IPS-18c (cell line): ENCODE data around the gene DGCR6L.
"Not testable (repeated sequence)": the region's sequence is repeated elsewhere in the genome, so short reads cannot be mapped to it uniquely, and the experiment has no call there.

Experiments used
- H3K4me3 ChIP-seq: 2 replicates; pipeline ENCODE4 v1.7.0; 2013; ENCODE audit warnings: low read depth, mild to moderate bottlenecking, low read length, moderate library complexity; ENCODE audit not compliant: insufficient read depth
- H3K9me3 ChIP-seq: one replicate; pipeline ENCODE4 v1.6.1; 2013; ENCODE audit warnings: mild to moderate bottlenecking, low read length, moderate library complexity; ENCODE audit not compliant: control insufficient read depth, insufficient read depth

Gene DGCR6L

DNA sequence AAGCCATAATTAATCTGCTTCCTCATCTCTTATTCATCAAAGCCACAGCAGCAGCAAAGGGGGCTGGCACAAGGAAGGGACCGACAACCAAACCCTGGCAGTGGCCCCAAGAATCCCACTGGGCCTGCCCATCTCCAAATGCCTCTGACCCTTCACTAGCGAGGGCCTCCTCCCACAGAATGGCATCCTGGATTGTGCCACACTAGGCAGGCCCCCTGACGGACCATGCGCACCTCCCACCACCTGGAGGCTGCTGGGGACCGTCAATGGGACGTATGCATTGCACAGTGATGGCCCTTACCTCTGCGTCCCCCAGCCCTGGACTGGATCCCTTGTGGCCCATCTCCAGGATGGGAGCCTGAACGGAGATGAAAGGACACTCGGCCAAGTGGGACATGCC is 47.7 kb downstream of the DGCR6L start:
- H3K4me3 ChIP-seq, result no peak overlapping the region

DNA sequence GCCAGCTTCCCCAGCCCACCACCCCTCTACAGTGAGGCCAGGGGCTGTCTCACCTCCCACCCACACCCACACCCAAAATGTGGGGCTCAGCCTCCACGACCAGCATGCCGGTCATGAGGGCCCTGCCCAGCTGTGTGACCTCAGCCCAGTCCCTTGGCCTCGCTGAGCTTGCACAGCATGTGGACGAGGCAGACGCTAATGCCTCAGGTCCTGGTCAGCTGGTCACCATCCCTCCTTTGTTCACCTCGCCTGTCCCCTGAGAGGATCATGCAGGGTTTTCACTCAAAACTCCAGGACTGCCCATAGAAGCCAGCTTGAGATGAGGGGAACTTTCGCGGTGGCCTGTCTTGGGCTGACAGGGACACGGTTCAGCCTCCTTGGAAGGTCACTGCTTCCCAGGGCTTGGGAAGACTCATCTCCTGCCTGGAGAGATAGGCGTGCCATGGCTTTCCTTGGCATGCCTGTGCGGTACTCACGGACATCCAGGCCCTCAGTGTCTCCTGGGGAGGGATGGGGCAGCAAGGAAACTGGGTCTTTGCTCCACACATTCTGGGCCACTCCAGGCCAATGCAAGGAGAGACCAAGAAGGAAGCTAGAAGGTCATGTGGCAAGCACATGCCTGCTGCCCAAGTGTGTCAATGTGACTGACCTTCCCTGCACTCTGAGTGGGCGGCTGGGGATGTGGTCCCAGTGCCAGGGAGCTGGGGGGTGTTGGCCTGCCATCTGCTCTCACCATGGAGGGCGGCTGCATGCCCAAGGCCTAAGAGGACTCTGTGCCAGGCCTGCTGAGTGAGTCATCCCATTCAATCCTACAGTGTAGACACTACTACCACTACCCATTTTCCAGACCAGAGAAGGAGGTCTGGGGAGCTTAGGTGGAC is 48.5 kb downstream of the DGCR6L start:
- Histone ChIP-seq H3K4me3 (no peak overlapping the region), H3K9me3 (no peaks in the 10 kb centered on the region)

More for the DNA sequence above, 47.7 kb downstream of the DGCR6L start:
- H3K9me3 ChIP-seq, result no peaks in the 10 kb centered on the region

DNA sequence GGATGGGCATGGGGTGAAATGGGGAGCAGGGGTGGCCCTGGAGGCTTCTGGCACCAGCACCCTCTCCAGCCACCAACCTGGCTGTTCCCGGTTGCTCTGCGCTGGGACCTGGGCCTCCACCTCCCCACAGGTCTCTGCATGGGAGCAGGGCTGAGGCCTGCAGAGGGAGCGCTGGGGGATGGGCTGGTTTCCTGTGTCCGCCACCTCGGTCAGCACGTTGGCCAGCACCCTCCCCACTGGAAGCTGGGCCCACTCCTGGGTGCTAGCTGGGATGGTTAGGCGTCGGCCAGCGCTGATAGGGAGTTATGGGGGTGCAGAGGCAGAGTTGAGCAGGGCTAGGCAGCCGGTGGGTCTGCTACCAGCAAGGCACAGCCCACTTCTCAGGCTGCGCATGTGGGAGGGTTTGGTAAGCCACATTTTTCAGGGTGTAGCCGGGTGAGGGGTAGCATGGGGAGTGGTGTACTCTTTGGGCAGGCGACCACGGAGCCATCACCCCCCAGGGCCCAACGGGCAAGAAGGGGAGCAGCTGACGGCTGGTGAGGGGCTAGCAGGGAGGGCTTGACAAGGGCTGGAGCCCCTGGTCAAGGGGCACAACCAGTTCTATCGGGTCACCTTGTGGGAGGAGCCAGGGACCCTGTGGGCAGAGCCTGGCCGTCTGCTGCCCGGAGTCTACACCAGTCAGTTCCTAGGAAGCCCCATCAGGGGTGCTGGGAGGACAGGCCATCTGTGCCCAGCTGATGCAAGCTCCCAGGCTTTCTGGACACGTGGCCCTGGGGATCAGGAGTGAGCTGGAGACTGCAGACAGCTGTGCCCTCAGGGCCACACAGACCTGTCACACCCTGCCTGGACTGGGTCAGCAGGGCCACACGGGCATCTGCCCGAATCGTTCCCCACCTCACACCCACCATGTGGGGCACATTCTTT is 49.4 kb downstream of the DGCR6L start:
- not testable (repeated sequence) for H3K9me3 ChIP-seq, H3K4me3 ChIP-seq

DNA sequence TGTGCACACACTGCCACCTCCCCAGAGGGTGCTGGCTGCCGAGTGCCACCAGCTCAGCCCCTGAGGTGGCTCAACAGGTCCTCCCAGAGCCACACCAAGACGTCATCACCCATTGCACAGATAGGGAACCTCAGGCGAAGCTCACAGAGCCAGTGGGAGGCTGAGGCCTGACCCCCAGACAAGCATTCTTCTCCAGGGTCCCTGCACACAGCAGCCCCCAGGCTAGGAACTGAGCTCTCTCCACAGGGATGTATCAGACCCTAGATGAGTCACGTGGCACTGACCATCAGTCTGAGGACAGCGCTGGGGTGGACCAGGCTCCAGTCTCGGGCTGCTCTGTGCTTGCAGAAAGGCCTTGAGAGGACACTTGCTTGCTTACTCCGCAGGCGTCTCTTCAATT is 50.2 kb downstream of the DGCR6L start:
- H3K4me3 ChIP-seq, H3K9me3 ChIP-seq: not testable (repeated sequence)

DNA sequence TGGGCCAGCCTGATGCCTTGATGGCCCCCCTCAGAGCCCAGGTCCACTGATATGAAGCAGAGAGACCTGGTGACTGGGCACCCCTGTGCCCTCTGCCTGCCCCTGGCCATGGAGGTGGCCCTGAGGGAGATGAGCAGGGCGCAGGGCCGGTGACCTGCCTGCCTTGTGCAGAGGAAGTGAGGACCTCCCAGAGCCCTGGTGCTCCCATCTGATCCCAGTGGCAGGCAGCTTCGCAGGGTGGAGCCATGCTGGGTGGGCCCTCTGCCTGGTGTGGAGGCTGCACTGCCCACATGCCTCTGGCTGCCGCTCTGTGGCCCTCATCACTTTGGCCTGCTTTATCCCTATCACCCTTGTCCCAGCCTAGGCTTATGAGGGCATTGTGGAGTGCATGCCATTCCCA is 50.7 kb downstream of the DGCR6L start:
- not testable (repeated sequence) for H3K9me3 ChIP-seq, H3K4me3 ChIP-seq

DNA sequence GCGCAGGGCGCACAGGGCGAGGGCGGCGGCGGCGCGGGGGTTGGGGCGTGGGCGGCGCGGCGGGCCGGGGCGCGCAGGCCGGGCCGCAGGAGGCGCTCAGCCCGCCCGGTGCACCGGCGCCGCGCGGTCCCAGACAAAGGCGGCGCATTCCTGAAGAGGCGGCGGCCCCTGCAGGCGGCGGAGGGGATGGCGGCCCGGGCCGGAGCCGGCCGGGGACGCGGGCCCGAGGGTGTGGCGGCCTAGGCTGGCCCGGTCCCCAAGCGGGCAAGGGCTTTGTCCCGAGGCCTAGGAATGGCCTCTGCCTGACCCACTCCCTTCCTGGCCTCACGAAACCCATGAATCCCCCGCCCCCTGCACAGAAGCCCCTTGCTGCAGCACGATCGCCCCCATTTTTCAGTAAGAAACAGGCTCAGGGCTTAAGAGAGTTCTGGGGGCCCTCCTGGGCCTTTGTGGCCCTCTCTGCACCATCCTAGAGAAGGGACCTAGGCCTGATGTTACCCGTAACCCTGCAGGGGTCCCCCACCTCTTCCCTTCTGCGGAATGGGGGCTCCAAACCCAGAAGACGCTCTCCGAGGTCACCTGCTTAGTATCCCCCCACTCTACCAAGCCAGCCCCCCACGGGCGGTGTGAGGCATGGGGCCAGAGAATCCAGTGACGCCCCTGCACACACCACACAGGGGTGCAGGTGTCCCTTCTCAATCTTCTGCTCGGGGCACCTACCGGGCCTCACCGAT is 51.4 kb downstream of the DGCR6L start, which contains the start of gene RTN4R:
Gene RTN4R, minus strand, starts transcription at position 40 of the 734 bp plus-strand sequence. CDS start 226 bp downstream, outside the sequence.
- peak within 1 kb of the TSS; percentile 53 for H3K4me3 ChIP-seq
- H3K9me3 ChIP-seq, result no peaks in the 10 kb centered on the region

DNA sequence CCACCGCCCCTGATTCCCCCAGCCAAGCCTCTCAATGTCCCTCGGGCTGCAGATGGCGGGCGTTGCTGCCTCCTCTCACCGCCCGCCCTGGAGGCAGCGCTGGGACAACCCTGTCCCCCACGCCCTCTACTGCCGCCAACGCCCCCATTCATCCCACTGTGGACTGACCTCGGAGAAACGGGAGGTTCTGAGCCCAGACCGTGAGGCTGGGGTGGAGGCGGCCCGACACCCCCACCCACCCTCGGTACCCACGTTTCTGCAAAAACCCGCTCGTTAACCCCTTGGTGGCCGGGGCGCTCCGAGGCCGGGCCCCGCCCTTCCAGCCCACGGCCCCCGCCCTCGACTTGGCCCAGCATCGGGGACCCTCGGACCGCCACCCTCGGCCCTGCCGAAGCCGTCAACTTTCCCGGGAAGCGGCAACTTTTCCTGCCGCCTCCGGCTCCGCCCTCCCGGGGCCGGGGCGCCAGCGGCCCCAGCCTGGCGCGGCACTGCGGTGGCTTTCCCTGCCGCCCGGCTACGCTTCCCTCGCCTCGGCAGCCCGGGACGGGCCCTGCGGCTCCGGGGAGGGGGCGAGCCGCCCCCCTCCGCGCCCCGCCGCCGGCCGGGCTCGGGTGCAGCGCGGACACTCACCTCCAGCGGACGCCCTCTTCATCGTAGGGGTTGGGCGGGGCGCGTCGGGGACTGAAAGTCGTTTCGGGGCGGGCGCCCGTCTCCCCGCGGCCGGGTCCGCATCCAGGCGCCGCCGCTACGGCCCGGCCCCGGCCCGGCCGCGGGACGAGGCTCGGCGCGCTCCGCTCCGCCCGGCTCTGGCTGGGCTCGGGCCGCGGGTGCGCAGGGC is 52.2 kb downstream of the DGCR6L start:
- Histone ChIP-seq H3K4me3 (peak overlapping the region; percentile 53), H3K9me3 (no peaks in the 10 kb centered on the region)

DNA sequence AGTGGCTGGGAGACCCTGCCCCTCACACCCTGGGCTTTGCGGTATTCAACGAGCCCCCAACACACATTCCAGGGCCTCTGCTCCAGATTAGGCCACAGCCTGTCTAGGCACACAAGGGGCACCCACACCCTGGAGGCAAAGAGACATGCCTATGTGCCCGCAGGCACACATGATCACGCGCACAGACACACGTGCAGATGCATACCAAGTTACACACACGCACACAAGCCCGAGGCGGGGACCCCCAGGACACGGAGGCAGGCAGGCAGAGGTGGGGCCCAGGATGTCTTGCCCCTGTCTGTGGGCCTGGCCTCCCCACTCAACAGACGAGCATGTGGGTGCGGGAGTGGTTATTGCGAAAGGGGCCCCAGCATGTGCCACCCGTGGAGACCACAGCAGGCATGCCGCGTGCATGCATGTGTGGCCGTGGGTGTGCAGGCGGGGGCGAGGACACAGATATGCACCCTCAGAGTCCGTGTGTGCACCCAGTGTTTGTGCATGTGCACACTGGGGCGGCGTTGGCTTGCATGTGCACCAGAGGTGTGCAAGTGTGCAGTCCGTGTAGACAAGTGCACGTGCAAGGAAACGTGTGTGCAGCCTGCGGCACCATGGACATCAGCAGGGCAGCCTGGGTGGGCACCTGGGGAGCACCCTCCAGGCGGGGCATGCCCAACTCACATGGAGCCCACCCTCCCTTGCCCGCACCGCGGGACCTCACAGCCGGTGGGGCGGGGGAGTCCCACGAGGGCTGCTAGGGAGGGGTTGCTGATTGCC is 53.0 kb downstream of the DGCR6L start:
- H3K4me3 ChIP-seq, result peak overlapping the region; percentile 53
- H3K9me3 ChIP-seq, result not testable (repeated sequence)

DNA sequence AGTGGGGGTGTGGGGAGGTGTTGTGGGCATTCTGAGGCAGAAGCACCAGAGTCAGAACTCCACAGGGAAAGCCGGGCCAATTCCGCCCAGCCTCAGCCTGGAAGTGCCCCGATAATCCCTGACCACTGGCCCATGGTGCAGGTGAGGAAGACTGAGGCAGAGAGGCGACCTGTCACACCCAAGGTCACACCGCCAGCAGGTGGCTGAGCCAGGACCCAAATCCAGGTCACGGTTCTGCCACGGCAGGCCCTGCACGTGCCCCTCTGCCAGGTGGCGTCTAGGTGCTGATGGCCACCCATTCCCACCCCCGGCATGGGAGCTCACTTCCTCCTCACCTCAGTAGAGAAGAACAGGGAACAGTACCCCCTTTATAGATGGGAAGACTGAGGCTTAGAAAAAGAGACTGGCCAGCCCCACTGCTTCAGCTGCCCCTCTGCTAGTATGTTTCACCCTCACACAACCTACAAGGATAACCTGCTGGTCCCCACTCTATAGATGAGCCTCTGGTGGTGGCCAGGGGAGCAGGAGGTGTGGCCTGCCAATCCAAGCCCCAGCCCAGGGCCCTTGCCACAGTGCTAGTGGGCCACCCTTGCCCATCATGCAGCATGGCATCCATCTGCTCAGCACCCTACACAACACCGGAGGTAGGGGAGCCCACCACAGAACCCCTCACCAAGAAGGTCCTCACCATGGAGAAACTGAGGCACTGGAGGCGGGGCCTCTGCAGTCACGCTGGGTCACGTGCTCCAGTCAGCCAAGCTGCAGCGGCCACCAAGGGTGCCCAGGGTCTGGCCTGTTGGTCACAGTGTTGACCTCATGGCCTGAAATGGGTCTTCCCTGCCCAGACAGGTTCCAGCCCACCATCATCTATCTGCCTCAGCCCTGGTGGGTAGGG is 53.8 kb downstream of the DGCR6L start:
- H3K4me3 ChIP-seq, H3K9me3 ChIP-seq: not testable (repeated sequence)

DNA sequence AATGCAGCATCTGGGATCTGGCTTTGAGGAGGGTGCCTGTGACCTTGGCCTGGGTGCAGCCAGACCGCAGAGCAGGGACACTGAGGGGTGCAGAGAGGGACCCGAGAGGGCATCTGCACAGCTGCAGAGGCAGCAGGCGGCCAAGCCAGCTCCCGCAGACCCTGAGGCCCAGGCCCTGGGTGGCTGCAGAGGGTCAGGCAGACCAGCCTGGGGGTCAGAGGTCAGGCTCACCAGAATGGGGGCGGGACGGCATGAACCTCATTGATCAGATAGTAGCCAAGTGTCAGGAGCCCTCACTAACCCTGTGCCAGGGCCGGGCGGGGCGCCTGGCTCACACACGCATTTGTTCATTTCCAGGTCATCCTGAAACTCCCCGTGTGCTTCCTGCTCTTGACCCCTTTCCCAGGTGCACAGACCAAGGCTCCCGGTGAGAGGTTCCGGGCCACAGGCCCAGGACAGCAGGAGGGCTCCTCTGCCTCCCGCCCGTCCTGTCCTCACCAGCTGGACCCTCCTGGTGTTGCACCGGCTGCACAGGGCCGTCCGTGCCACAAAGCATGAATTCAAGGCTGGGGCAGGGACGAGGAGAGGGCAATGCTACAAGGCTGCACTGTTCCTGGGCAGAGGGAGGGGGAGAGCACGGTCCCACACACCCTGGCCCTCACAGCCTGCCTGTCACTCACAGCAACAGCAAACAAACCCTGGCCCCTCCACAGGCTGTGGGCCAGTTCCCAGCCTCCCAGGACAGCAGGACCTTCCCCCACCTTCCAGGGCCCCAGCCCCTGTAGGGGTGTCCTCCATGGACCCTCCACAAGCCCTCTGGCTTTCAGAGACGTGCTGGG is 55.0 kb downstream of the DGCR6L start:
- no peaks in the 10 kb centered on the region for H3K9me3 ChIP-seq

More for the DNA sequence above, 55.0 kb downstream of the DGCR6L start:
- H3K4me3 ChIP-seq, result no peak overlapping the region
